Natural killer cell (primary cell): ENCODE measurements around the gene C4A. TPM values are rescaled to one million over a fixed set of nuclear protein-coding genes. Genes with fewer than 3 reads are reported as not detected.
A peak's percentile ranks its signal among the peaks of the same experiment; 100 is the strongest.

ENCODE experiments used
- ATAC-seq, 3 donors: fragments of 150-1000 bp in 2 of 3; fragments of 200-7000 bp in 1 of 3; cut with Tn5 transposase; 1 replicate in 1 of 3; 2 replicates in 2 of 3; pipeline ENCODE4 v1.10.0; 2021; ENCODE audit warnings: mild to moderate bottlenecking in 2 of 3, moderate library complexity in 2 of 3
- DNase-seq, 2 donors: peaks; one replicate each; pipeline versions ENCODE4 v3.0.0 to v3.0.0-alpha.2; 2013 to 2021; ENCODE audit warnings: mixed read lengths in 1 of 2
- H3K27ac ChIP-seq: one replicate; pipeline ENCODE4 v1.5.1; 2013; ENCODE audit warnings: mild to moderate bottlenecking, low read length
- H3K27me3 ChIP-seq: one replicate; pipeline ENCODE4 v1.6.1; 2013; ENCODE audit warnings: low read length; ENCODE audit not compliant: control insufficient read depth, insufficient read depth
- H3K36me3 ChIP-seq: one replicate; pipeline ENCODE4 v1.6.1; 2013; ENCODE audit warnings: low read length; ENCODE audit not compliant: control insufficient read depth, insufficient read depth
- H3K4me1 ChIP-seq: one replicate; pipeline ENCODE4 v1.6.1; 2013; ENCODE audit warnings: low read length; ENCODE audit not compliant: control insufficient read depth, insufficient read depth
- H3K4me3 ChIP-seq: one replicate; pipeline ENCODE4 v1.5.1; 2013; ENCODE audit warnings: low read length
- H3K9me3 ChIP-seq: one replicate; pipeline ENCODE4 v1.6.1; 2013; ENCODE audit warnings: low read length; ENCODE audit not compliant: control insufficient read depth, insufficient read depth
- H3K27ac Mint-ChIP-seq, 2 donors: one replicate each; pipeline ENCODE4 v1.8.0; 2022; ENCODE audit warnings: mild to moderate bottlenecking in 2 of 2, mixed read lengths in 2 of 2, moderate library complexity in 1 of 2
- H3K27me3 Mint-ChIP-seq, 2 donors: one replicate each; pipeline ENCODE4 v1.8.0; 2022; ENCODE audit warnings: low read depth in 2 of 2, mixed read lengths in 2 of 2
- H3K36me3 Mint-ChIP-seq: one replicate; pipeline ENCODE4 v1.8.0; 2022; ENCODE audit warnings: mixed read lengths
- H3K4me1 Mint-ChIP-seq, 2 donors: one replicate each; pipeline ENCODE4 v1.8.0; 2022; ENCODE audit warnings: mixed read lengths in 2 of 2
- H3K4me3 Mint-ChIP-seq: one replicate; pipeline ENCODE4 v1.8.0; 2022; ENCODE audit warnings: mild to moderate bottlenecking, moderate library complexity, mixed read lengths
- H3K9me3 Mint-ChIP-seq, 2 donors: one replicate each; pipeline ENCODE4 v1.8.0; 2022; ENCODE audit warnings: mixed read lengths in 2 of 2
- CTCF ChIP-seq: fragments of 200-600 bp; IDR thresholded peaks from one replicate; pipeline ENCODE4 v1.8.0; 2022; ENCODE audit warnings: antibody characterized with exemption
- WGBS: methylation state at CpG from one replicate; pipeline ENCODE4 v1.1.7; 2013; ENCODE audit warnings: missing lambda C conversion rate; ENCODE audit not compliant: insufficient coverage; 5-methylcytosine and 5-hydroxymethylcytosine counted together
- intact Hi-C: fragments of 100-400 bp; cut with micrococcal nuclease; formaldehyde crosslinking; loops from one replicate; pipeline ENCODE4 v1.14.2; 2022
- total RNA-seq, 4 donors: library from RNA; stranded (reverse); fragments of 120-200 nt in 1 of 4; gene quantifications; one replicate each; pipeline versions ENCODE4 v1.2.3 to v1.2.4, GENCODE V29; 2013 to 2022

The C4A gene
- total RNA-seq, 3 donors from 2014 or later (not counting 1 experiment from before 2014, with no cell fraction given): 5.0 to 8.2 (median 5.4) TPM

GRCh38 chr6:31947864-31948263 lies 34.0 kb upstream of the C4A start:
- no peak overlapping the region for H3K27ac Mint-ChIP-seq

GRCh38 chr6:31948306-31948705 lies 33.6 kb upstream of the C4A start:
- no peak overlapping the region for H3K4me3 ChIP-seq
- no peak for TF ChIP-seq CTCF
- ATAC-seq: no peak
- no peak for DNase-seq
- no peak overlapping the region for H3K4me3 Mint-ChIP-seq
- H3K27ac ChIP-seq: no peak overlapping the region
- peaks cover 12% of the 10 kb centered on the region for H3K36me3 ChIP-seq
- no peaks in the 10 kb centered on the region for H3K4me1 ChIP-seq
- peaks cover 9 to 14% of the 10 kb centered on the region in 2 donors for H3K27me3 Mint-ChIP-seq
- no peaks in the 10 kb centered on the region for H3K36me3 Mint-ChIP-seq
- H3K27ac Mint-ChIP-seq: no peak overlapping the region
- H3K4me1 Mint-ChIP-seq: peaks cover 0 to 8% of the 10 kb centered on the region in 2 donors
- no peaks in the 10 kb centered on the region for H3K9me3 Mint-ChIP-seq
- H3K27me3 ChIP-seq: peaks cover under 1% of the 10 kb centered on the region
- no peaks in the 10 kb centered on the region for H3K9me3 ChIP-seq
- intact Hi-C loops: no loop called here
- WGBS: 78% methylated on average over 5 of the region's 5 CpGs

More at GRCh38 chr6:31947864-31948263, 34.0 kb upstream of the C4A start:
- DNase-seq (no peak), ATAC-seq (no peak)
- H3K27ac ChIP-seq: no peak overlapping the region
- no peak for TF ChIP-seq CTCF
- H3K9me3 ChIP-seq: no peaks in the 10 kb centered on the region
- no peaks in the 10 kb centered on the region for H3K9me3 Mint-ChIP-seq
- H3K36me3 Mint-ChIP-seq: no peaks in the 10 kb centered on the region
- peaks cover 8% of the 10 kb centered on the region for H3K36me3 ChIP-seq
- no peak overlapping the region for H3K4me3 Mint-ChIP-seq
- peaks cover 0 to 8% of the 10 kb centered on the region in 2 donors for H3K4me1 Mint-ChIP-seq
- intact Hi-C loops: no loop called here
- H3K4me3 ChIP-seq: no peak overlapping the region
- H3K27me3 Mint-ChIP-seq: peaks cover 9 to 14% of the 10 kb centered on the region in 2 donors
- H3K27me3 ChIP-seq: peaks cover 3% of the 10 kb centered on the region
- 90% methylated on average over 4 of the region's 4 CpGs for WGBS
- no peaks in the 10 kb centered on the region for H3K4me1 ChIP-seq

GRCh38 chr6:31948753-31949413 lies 33.0 kb upstream of the C4A start:
- ATAC-seq (no peak), DNase-seq (no peak)
- Mint-ChIP-seq H3K4me3 (no peak overlapping the region), H3K27me3 (peaks cover 7 to 14% of the 10 kb centered on the region in 2 donors), H3K36me3 (peaks cover under 1% of the 10 kb centered on the region), H3K9me3 (no peaks in the 10 kb centered on the region), H3K27ac (peak overlapping the region in 1 of 2 donors; percentile 35), H3K4me1 (peaks cover 0 to 8% of the 10 kb centered on the region in 2 donors)
- Histone ChIP-seq H3K4me1 (no peaks in the 10 kb centered on the region), H3K27ac (no peak overlapping the region), H3K9me3 (no peaks in the 10 kb centered on the region), H3K27me3 (no peaks in the 10 kb centered on the region), H3K36me3 (peaks cover 18% of the 10 kb centered on the region), H3K4me3 (no peak overlapping the region)
- WGBS: 95% methylated on average over 6 of the region's 6 CpGs
- intact Hi-C loops: no loop called here
- TF ChIP-seq CTCF: no peak
